CD4-positive, alpha-beta T cell treated with Interleukin-10 for 1 hour (primary cell): ENCODE measurements around the gene FAAP20.

Source experiments
- DNase-seq: peaks from one replicate; pipeline ENCODE4 v3.0.0-alpha.2; 2020

The FAAP20 gene

GRCh38 chr1:2193514-2194281, 874 bp downstream of the FAAP20 start:
- no peak for DNase-seq

- no peak for DNase-seq
Measured at GRCh38 chr1:2192031-2192995, 2.3 kb downstream of the FAAP20 start.

GRCh38 chr1:2190491-2190976, 4.0 kb downstream of the FAAP20 start:
- DNase-seq = no peak

GRCh38 chr1:2189459-2190425, 4.8 kb downstream of the FAAP20 start:
- peak; percentile 95 for DNase-seq

GRCh38 chr1:2188336-2188735, 6.2 kb downstream of the FAAP20 start:
- no peak for DNase-seq

- no peak for DNase-seq
Measured at GRCh38 chr1:2187619-2188018, 7.0 kb downstream of the FAAP20 start.

GRCh38 chr1:2186901-2187300, 7.7 kb downstream of the FAAP20 start:
- no peak for DNase-seq

- DNase-seq = no peak
Measured at GRCh38 chr1:2185880-2186855, 8.4 kb downstream of the FAAP20 start.

GRCh38 chr1:2184934-2185333, 9.6 kb downstream of the FAAP20 start:
- DNase-seq = no peak

GRCh38 chr1:2184531-2184930, 10.0 kb downstream of the FAAP20 start:
- DNase-seq = no peak

GRCh38 chr1:2183937-2184334, 10.6 kb downstream of the FAAP20 start:
- no peak for DNase-seq

- DNase-seq = no peak
Measured at GRCh38 chr1:2182376-2182775, 12.2 kb downstream of the FAAP20 start.

GRCh38 chr1:2181752-2182151, 12.8 kb downstream of the FAAP20 start:
- no peak for DNase-seq

GRCh38 chr1:2181271-2181670, 13.3 kb downstream of the FAAP20 start:
- DNase-seq = no peak

GRCh38 chr1:2180297-2181245, 14.0 kb downstream of the FAAP20 start:
- DNase-seq = no peak

- DNase-seq = no peak
Measured at GRCh38 chr1:2179283-2180013, 15.1 kb downstream of the FAAP20 start.

GRCh38 chr1:2178875-2179274, 15.7 kb downstream of the FAAP20 start:
- DNase-seq = no peak

GRCh38 chr1:2177946-2178538, 16.5 kb downstream of the FAAP20 start:
- no peak for DNase-seq

- no peak for DNase-seq
Measured at GRCh38 chr1:2177541-2177940, 17.0 kb downstream of the FAAP20 start.
